H1 (cell line): ENCODE measurements around the gene HEBP2.

ENCODE experiments used
- CTCF ChIP-seq, 3 experiments: IDR thresholded peaks; 1 replicate in 2 of 3; 2 replicates in 1 of 3; pipeline versions ENCODE4 v1.5.1 to v1.6.1; 2011; ENCODE audit warnings: low read length in 3 of 3, mild to moderate bottlenecking in 3 of 3, inconsistent platforms in 2 of 3, low read depth in 1 of 3, moderate library complexity in 1 of 3; ENCODE audit not compliant: insufficient read depth in 1 of 3; ENCODE audit errors: control extremely low read depth in 1 of 3
- EGR1 ChIP-seq: IDR thresholded peaks from 2 replicates; pipeline ENCODE4 v1.6.1; 2011; ENCODE audit warnings: low read depth, low read length, borderline replicate concordance
- JUND ChIP-seq: IDR thresholded peaks from 2 replicates; pipeline ENCODE4 v1.6.1; 2011; ENCODE audit warnings: mild to moderate bottlenecking, improper control_type of control experiment, low read length
- MAX ChIP-seq: IDR thresholded peaks from 2 replicates; pipeline ENCODE4 v1.6.1; 2012; ENCODE audit warnings: inconsistent platforms
- POLR2A ChIP-seq, 2 experiments: IDR thresholded peaks; 1 replicate in 1 of 2; 2 replicates in 1 of 2; pipeline ENCODE4 v1.6.1; 2011; ENCODE audit warnings: low read depth in 2 of 2, low read length in 2 of 2, mild to moderate bottlenecking in 2 of 2; ENCODE audit errors: control extremely low read depth in 1 of 2

- TF ChIP-seq JUND (no peak), MAX (no peak), CTCF (IDR thresholded peaks at IDR 0.05; ENCODE audit: control extremely low read depth in 1 of 3, insufficient read depth in 1 of 3, low read depth in 1 of 3, low read length in 3 of 3) (no peak), EGR1 (no peak), POLR2A (IDR thresholded peaks at IDR 0.05; ENCODE audit: control extremely low read depth in 1 of 2, low read depth in 2 of 2, low read length in 2 of 2) (no peak)
These were observed 26.5 kb downstream of the HEBP2 start for GRCh38 chr6:138430361-138431145.
